Neuronal stem cell (in vitro differentiated cells): Measurements from ENCODE around the gene COG5.

Experiments
- DNase-seq: peaks from one replicate; pipeline ENCODE4 v3.0.0-alpha.2; 2013; ENCODE audit warnings: low spot score
- H2AFZ ChIP-seq: one replicate; pipeline ENCODE4 v1.6.1; 2013; ENCODE audit warnings: mild to moderate bottlenecking, low read length, inconsistent platforms
- H2AK5ac ChIP-seq: 2 replicates; pipeline ENCODE4 v1.6.1; 2013; ENCODE audit warnings: low read depth, mild to moderate bottlenecking, inconsistent platforms, low read length, moderate library complexity, mixed read lengths
- H2BK120ac ChIP-seq: 2 replicates; pipeline ENCODE4 v1.6.1; 2013; ENCODE audit warnings: low read depth, mild to moderate bottlenecking, inconsistent platforms, low read length, moderate library complexity, mixed read lengths
- H2BK12ac ChIP-seq: one replicate; pipeline ENCODE4 v1.6.1; 2013; ENCODE audit warnings: low read length, inconsistent platforms
- H2BK15ac ChIP-seq: 2 replicates; pipeline ENCODE4 v1.6.1; 2013; ENCODE audit warnings: mild to moderate bottlenecking, low read length, inconsistent platforms, mixed read lengths
- H2BK5ac ChIP-seq: one replicate; pipeline ENCODE4 v1.6.1; 2013; ENCODE audit warnings: inconsistent platforms, mild to moderate bottlenecking, low read length, moderate library complexity
- H3K14ac ChIP-seq: one replicate; pipeline ENCODE4 v1.6.1; 2013; ENCODE audit warnings: low read length, inconsistent platforms
- H3K18ac ChIP-seq: 2 replicates; pipeline ENCODE4 v1.6.1; 2013; ENCODE audit warnings: low read length, inconsistent platforms
- H3K23ac ChIP-seq: 2 replicates; pipeline ENCODE4 v1.6.1; 2013; ENCODE audit warnings: low read depth, mild to moderate bottlenecking, mixed read lengths, low read length, inconsistent platforms; ENCODE audit not compliant: poor library complexity
- H3K27ac ChIP-seq: replicated peaks from 3 replicates; pipeline ENCODE4 v1.5.1; 2013; ENCODE audit warnings: low read length, inconsistent platforms
- H3K27me3 ChIP-seq, 3 experiments: 2 replicates each; pipeline ENCODE4 v1.6.1; 2013; ENCODE audit warnings: low read length in 3 of 3, mild to moderate bottlenecking in 2 of 3, inconsistent platforms in 1 of 3, low read depth in 1 of 3, mixed read lengths in 1 of 3, moderate library complexity in 1 of 3; ENCODE audit not compliant: control insufficient read depth in 3 of 3, insufficient read depth in 3 of 3
- H3K36me3 ChIP-seq, 2 donors: replicated peaks in 1 of 2; 2 replicates each; pipeline ENCODE4 v1.6.1; 2013; ENCODE audit warnings: low read length in 2 of 2; ENCODE audit not compliant: control insufficient read depth in 2 of 2, insufficient read depth in 2 of 2
- H3K4ac ChIP-seq: 2 replicates; pipeline ENCODE4 v1.6.1; 2013; ENCODE audit warnings: inconsistent platforms, mild to moderate bottlenecking, low read length, moderate library complexity
- H3K4me1 ChIP-seq, 2 donors: 1 replicate in 1 of 2; 2 replicates in 1 of 2; pipeline ENCODE4 v1.6.1; 2013; ENCODE audit warnings: low read length in 2 of 2, low read depth in 1 of 2; ENCODE audit not compliant: control insufficient read depth in 2 of 2, insufficient read depth in 1 of 2
- H3K4me2 ChIP-seq: one replicate; pipeline ENCODE4 v1.6.1; 2013; ENCODE audit warnings: mild to moderate bottlenecking, low read length, inconsistent platforms; ENCODE audit not compliant: insufficient read depth, poor library complexity, severe bottlenecking
- H3K4me3 ChIP-seq, 2 donors: 2 replicates each; pipeline ENCODE4 v1.5.1; 2013; ENCODE audit warnings: low read length in 2 of 2, mild to moderate bottlenecking in 2 of 2, inconsistent platforms in 1 of 2, moderate library complexity in 1 of 2
- H3K79me1 ChIP-seq: one replicate; pipeline ENCODE4 v1.6.1; 2013; ENCODE audit warnings: low read depth, mild to moderate bottlenecking, inconsistent platforms, low read length, moderate library complexity
- H3K9ac ChIP-seq: one replicate; pipeline ENCODE4 v1.6.1; 2013; ENCODE audit warnings: mild to moderate bottlenecking, low read depth, low read length, inconsistent platforms; ENCODE audit not compliant: poor library complexity
- H3K9me3 ChIP-seq, 2 donors: replicated peaks in 1 of 2; 2 replicates each; pipeline versions ENCODE3 to v1.6.1; 2013; ENCODE audit warnings: low read length in 2 of 2, mild to moderate bottlenecking in 2 of 2, inconsistent platforms in 1 of 2, low read depth in 1 of 2, mixed read lengths in 1 of 2, moderate library complexity in 1 of 2; ENCODE audit not compliant: control insufficient read depth in 2 of 2, insufficient read depth in 1 of 2
- H4K8ac ChIP-seq: one replicate; pipeline ENCODE4 v1.6.1; 2013; ENCODE audit warnings: low read depth, mild to moderate bottlenecking, inconsistent platforms, low read length, moderate library complexity
- H4K91ac ChIP-seq: one replicate; pipeline ENCODE4 v1.6.1; 2013; ENCODE audit warnings: low read length, low read depth, mild to moderate bottlenecking, inconsistent platforms; ENCODE audit not compliant: poor library complexity
- WGBS, 2 donors: extraction: QIAGEN DNeasy Blood & Tissue Kit; methylation state at CpG; one replicate each; pipeline ENCODE4 v1.1.7; 2013; ENCODE audit warnings: missing lambda C conversion rate in 2 of 2, mixed read lengths in 1 of 2; ENCODE audit not compliant: insufficient read length in 2 of 2, insufficient replicate concordance in 1 of 2; ENCODE audit errors: extremely low coverage in 2 of 2; 5-methylcytosine and 5-hydroxymethylcytosine counted together

The COG5 gene

GRCh38 chr7:107302250-107302847 is 261.4 kb downstream of the COG5 start:
- Histone ChIP-seq H2AK5ac (no peak overlapping the region), H3K4me1 (no peaks in the 10 kb centered on the region), H4K91ac (no peak overlapping the region), H3K9ac (no peak overlapping the region), H3K9me3 (no peaks in the 10 kb centered on the region), H4K8ac (no peak overlapping the region), H3K14ac (no peak overlapping the region), H2BK12ac (no peak overlapping the region), H3K79me1 (no peaks in the 10 kb centered on the region), H3K4me3 (no peak overlapping the region), H3K18ac (no peak overlapping the region), H2BK120ac (no peak overlapping the region), H3K27ac (no peak overlapping the region), H3K4ac (no peak overlapping the region), H3K23ac (no peak overlapping the region), H2AFZ (no peak overlapping the region), H3K36me3 (no peaks in the 10 kb centered on the region), H3K4me2 (no peak overlapping the region), H2BK15ac (no peak overlapping the region), H2BK5ac (no peak overlapping the region), H3K27me3 (no peaks in the 10 kb centered on the region)
- no CpG with 5 or more reads among the region's 2 CpGs for WGBS, 2 donors
- DNase-seq: no peak

GRCh38 chr7:107294182-107294581 is 269.5 kb downstream of the COG5 start:
- no peak overlapping the region for H2AK5ac ChIP-seq
- DNase-seq: no peak
- no peak overlapping the region for H2BK12ac ChIP-seq
- H2AFZ ChIP-seq: no peak overlapping the region
- H3K27me3 ChIP-seq: no peaks in the 10 kb centered on the region
- H3K9ac ChIP-seq: no peak overlapping the region
- no peaks in the 10 kb centered on the region for H3K4me1 ChIP-seq
- no peak overlapping the region for H2BK120ac ChIP-seq
- no peaks in the 10 kb centered on the region for H3K79me1 ChIP-seq
- no peak overlapping the region for H2BK5ac ChIP-seq
- H3K9me3 ChIP-seq: peaks cover 0 to 6% of the 10 kb centered on the region in 2 donors
- H3K4ac ChIP-seq: no peak overlapping the region
- no peak overlapping the region for H3K14ac ChIP-seq
- no peak overlapping the region for H3K18ac ChIP-seq
- no peak overlapping the region for H2BK15ac ChIP-seq
- no peak overlapping the region for H3K4me3 ChIP-seq
- H4K91ac ChIP-seq: no peak overlapping the region
- H3K4me2 ChIP-seq: no peak overlapping the region
- no peaks in the 10 kb centered on the region for H3K36me3 ChIP-seq
- H3K27ac ChIP-seq: no peak overlapping the region
- no peak overlapping the region for H3K23ac ChIP-seq
- H4K8ac ChIP-seq: no peak overlapping the region
- WGBS, 2 donors: no CpG with 5 or more reads among the region's 1 CpG

DNA sequence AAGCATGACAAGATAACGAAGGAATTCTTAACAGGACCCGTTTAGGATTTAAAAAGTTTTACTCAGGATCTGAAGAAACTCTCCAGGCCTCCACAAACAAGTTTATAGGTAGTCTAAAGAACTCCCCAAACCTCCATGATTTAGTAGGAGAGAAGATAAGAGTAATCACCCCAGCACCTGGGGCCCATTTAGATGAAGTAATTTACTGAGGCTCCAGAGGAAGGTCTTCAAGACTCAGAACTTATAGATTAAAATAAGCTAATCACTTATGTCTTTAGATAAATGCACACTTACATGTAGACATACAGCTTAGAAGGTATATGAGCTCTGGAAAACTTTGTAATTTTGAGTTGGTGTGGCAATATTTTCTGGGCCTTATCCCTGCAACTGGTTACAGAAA is 271.1 kb downstream of the COG5 start:
- H3K9ac ChIP-seq: no peak overlapping the region
- H2BK120ac ChIP-seq: no peak overlapping the region
- no peaks in the 10 kb centered on the region for H3K36me3 ChIP-seq
- H3K4me3 ChIP-seq: no peak overlapping the region
- H3K4ac ChIP-seq: no peak overlapping the region
- H3K14ac ChIP-seq: no peak overlapping the region
- no peaks in the 10 kb centered on the region for H3K27me3 ChIP-seq
- no peaks in the 10 kb centered on the region for H3K4me1 ChIP-seq
- no peak overlapping the region for H4K8ac ChIP-seq
- H2BK5ac ChIP-seq: no peak overlapping the region
- no peaks in the 10 kb centered on the region for H3K79me1 ChIP-seq
- WGBS, 2 donors: no CpG with 5 or more reads among the region's 2 CpGs
- no peak overlapping the region for H2BK12ac ChIP-seq
- no peak overlapping the region for H2AFZ ChIP-seq
- no peak overlapping the region for H3K27ac ChIP-seq
- H2AK5ac ChIP-seq: no peak overlapping the region
- no peak overlapping the region for H3K18ac ChIP-seq
- no peak overlapping the region for H3K4me2 ChIP-seq
- H2BK15ac ChIP-seq: no peak overlapping the region
- DNase-seq: no peak
- peaks cover 0 to 6% of the 10 kb centered on the region in 2 donors for H3K9me3 ChIP-seq
- H4K91ac ChIP-seq: no peak overlapping the region
- no peak overlapping the region for H3K23ac ChIP-seq

GRCh38 chr7:107291434-107291833 is 272.3 kb downstream of the COG5 start:
- Histone ChIP-seq H3K9ac (no peak overlapping the region), H2BK5ac (no peak overlapping the region), H3K4me1 (no peaks in the 10 kb centered on the region), H3K27me3 (no peaks in the 10 kb centered on the region), H3K14ac (no peak overlapping the region), H2AFZ (no peak overlapping the region), H3K4ac (no peak overlapping the region), H2BK12ac (no peak overlapping the region), H2AK5ac (no peak overlapping the region), H3K23ac (no peak overlapping the region), H3K4me2 (no peak overlapping the region), H3K36me3 (no peaks in the 10 kb centered on the region), H3K9me3 (peaks cover 0 to 6% of the 10 kb centered on the region in 2 donors), H3K27ac (no peak overlapping the region), H2BK120ac (no peak overlapping the region), H3K18ac (no peak overlapping the region), H2BK15ac (no peak overlapping the region), H4K8ac (no peak overlapping the region), H3K4me3 (no peak overlapping the region), H3K79me1 (no peaks in the 10 kb centered on the region), H4K91ac (no peak overlapping the region)
- no CpG with 5 or more reads among the region's 1 CpG for WGBS, 2 donors
- DNase-seq: no peak
